GM12878 (cell line): Measurements from ENCODE around the gene LHCGR. TPM values are rescaled to one million over a fixed set of nuclear protein-coding genes. Genes with fewer than 3 reads are reported as not detected.

Experiments used
- ATAC-seq: fragments of 200-7000 bp; cut with Tn5 transposase; 3 replicates; pipeline ENCODE4 v1.9.1; 2020; ENCODE audit warnings: mild to moderate bottlenecking, moderate library complexity
- BruUV-seq: library from RNA; stranded (reverse); fragments of 400-500 nt; replicated peaks from 2 replicates; lab custom pipeline; 2021; lab: Mats Ljungman, UMichigan
- CTCF ChIA-PET: fragments of 300-600 bp; sonication (Branson Sonifier 250); formaldehyde crosslinking; extraction: SDS; loops from one replicate; lab custom pipeline; 2021; ENCODE audit warnings: inconsistent platforms; lab: Yijun Ruan, JAX
- POLR2A ChIA-PET: fragments of 350-600 bp; formaldehyde crosslinking; extraction: SDS; loops from one replicate; lab custom pipeline; 2021; ENCODE audit warnings: inconsistent platforms; lab: Charles Lee
- RAD21 ChIA-PET: fragments of 300-600 bp; sonication (Branson Sonifier 250); formaldehyde crosslinking; loops from one replicate; lab custom pipeline; 2023; ENCODE audit warnings: antibody characterized with exemption; ENCODE audit not compliant: unreplicated experiment; lab: Charles Lee
- SMC1A ChIA-PET: fragments of 300-600 bp; sonication (Branson Sonifier 250); formaldehyde crosslinking; loops from one replicate; lab custom pipeline; 2023; ENCODE audit not compliant: unreplicated experiment, uncharacterized antibody; lab: Charles Lee
- DNase-seq: peaks from one replicate; pipeline ENCODE4 v3.0.0-alpha.2; 2011; ENCODE audit warnings: low read depth, low spot score
- FAIRE-seq: peaks from 3 replicates; lab custom pipeline; 2011; peaks lifted over from hg19 to GRCh38; lab: Jason Lieb, UNC
- H2AFZ ChIP-seq: 2 replicates; pipeline ENCODE4 v1.6.0; 2011; ENCODE audit warnings: low read depth, low read length, control low read depth; ENCODE audit not compliant: control insufficient read depth
- H3K27ac ChIP-seq: 2 replicates; pipeline ENCODE4 v1.5.1; 2011; ENCODE audit warnings: control low read depth; ENCODE audit not compliant: control insufficient read depth, insufficient read depth
- H3K27me3 ChIP-seq, 2 experiments: replicated peaks in 1 of 2; 2 replicates each; pipeline versions ENCODE4 v1.6.0 to v1.6.1; 2011; ENCODE audit warnings: low read length in 1 of 2; ENCODE audit not compliant: control insufficient read depth in 2 of 2, insufficient read depth in 2 of 2
- H3K36me3 ChIP-seq, 2 experiments: 2 replicates each; pipeline ENCODE4 v1.5.1; 2011; ENCODE audit warnings: low read length in 1 of 2; ENCODE audit not compliant: control insufficient read depth in 2 of 2, insufficient read depth in 2 of 2
- H3K4me1 ChIP-seq: 2 replicates; pipeline ENCODE4 v1.6.1; 2011; ENCODE audit warnings: mild to moderate bottlenecking, low read length, moderate library complexity, mixed read lengths; ENCODE audit not compliant: control insufficient read depth, insufficient read depth
- H3K4me2 ChIP-seq: 2 replicates; pipeline ENCODE4 v1.6.0; 2011; ENCODE audit warnings: control low read depth; ENCODE audit not compliant: control insufficient read depth, insufficient read depth
- H3K4me3 ChIP-seq: fragments of 200-600 bp; sonication (generic); 2 replicates; pipeline ENCODE4 v1.5.1; 2016
- H3K79me2 ChIP-seq: 2 replicates; pipeline ENCODE4 v1.6.0; 2011; ENCODE audit warnings: low read length; ENCODE audit not compliant: control insufficient read depth, insufficient read depth
- H3K9ac ChIP-seq: 2 replicates; pipeline ENCODE4 v1.8.0; 2011; ENCODE audit warnings: low read length, control low read depth, mixed read lengths; ENCODE audit not compliant: control insufficient read depth, insufficient read depth
- H3K9me3 ChIP-seq: replicated peaks from 3 replicates; pipeline ENCODE4 v1.5.1; 2011; ENCODE audit warnings: mild to moderate bottlenecking, low read length; ENCODE audit not compliant: control insufficient read depth, insufficient read depth
- H4K20me1 ChIP-seq: 2 replicates; pipeline ENCODE4 v1.6.0; 2011; ENCODE audit not compliant: control insufficient read depth, insufficient read depth
- BMI1 ChIP-seq: fragments of 450-650 bp; IDR thresholded peaks from 2 replicates; pipeline ENCODE4 v1.6.1; 2016; ENCODE audit warnings: mild to moderate bottlenecking, moderate library complexity, borderline replicate concordance
- CBX3 ChIP-seq: fragments of 200-600 bp; sonication (generic); IDR thresholded peaks from 2 replicates; pipeline ENCODE4 v1.6.1; 2016; ENCODE audit warnings: low read depth, borderline replicate concordance
- DPF2 ChIP-seq: fragments of 450-650 bp; IDR thresholded peaks from 2 replicates; pipeline ENCODE4 v1.6.1; 2017; ENCODE audit warnings: mild to moderate bottlenecking
- ELK1 ChIP-seq: IDR thresholded peaks from 2 replicates; pipeline ENCODE4 v1.6.1; 2012; ENCODE audit warnings: low read depth, low read length, improper control_type of control experiment
- EP300 ChIP-seq, 2 experiments: fragments of 150-350 bp in 1 of 2; IDR thresholded peaks; 2 replicates each; pipeline ENCODE4 v1.6.1; 2011 to 2012; ENCODE audit warnings: low read depth in 2 of 2, low read length in 2 of 2, borderline replicate concordance in 1 of 2, improper control_type of control experiment in 1 of 2, inconsistent platforms in 1 of 2; ENCODE audit not compliant: control insufficient read depth in 1 of 2
- EZH2 ChIP-seq: IDR thresholded peaks from 2 replicates; pipeline ENCODE4 v1.6.1; 2012; ENCODE audit warnings: low read depth, mild to moderate bottlenecking, control low read depth, inconsistent platforms, low read length, borderline replicate concordance; ENCODE audit not compliant: control insufficient read depth
- GABPA ChIP-seq: IDR thresholded peaks from 2 replicates; pipeline ENCODE4 v1.6.1; 2014; ENCODE audit warnings: antibody characterized with exemption, low read depth, mild to moderate bottlenecking, inconsistent platforms
- HDAC6 ChIP-seq: fragments of 200-600 bp; sonication (generic); IDR thresholded peaks from one replicate; pipeline ENCODE4 v1.8.0; 2017; ENCODE audit warnings: antibody characterized with exemption; ENCODE audit not compliant: unreplicated experiment
- HSF1 ChIP-seq: fragments of 150-350 bp; IDR thresholded peaks from 2 replicates; pipeline ENCODE4 v1.6.1; 2014; ENCODE audit warnings: mild to moderate bottlenecking, low read depth, low read length
- IKZF1 ChIP-seq: fragments of 450-650 bp; conservative IDR thresholded peaks from 2 replicates; pipeline ENCODE4 v1.6.1; 2017; ENCODE audit warnings: antibody characterized with exemption, mild to moderate bottlenecking
- NR2C2 ChIP-seq: IDR thresholded peaks from 2 replicates; pipeline ENCODE4 v1.6.1; 2011; ENCODE audit warnings: borderline replicate concordance, low read depth; ENCODE audit not compliant: control insufficient read depth, insufficient read length
- PML ChIP-seq: IDR thresholded peaks from 2 replicates; pipeline ENCODE4 v1.6.1; 2012; ENCODE audit warnings: low read length, inconsistent platforms
- RCOR1 ChIP-seq: conservative IDR thresholded peaks from 2 replicates; pipeline ENCODE4 v1.6.1; 2012; ENCODE audit warnings: low read depth, low read length, improper control_type of control experiment
- ZBED1 ChIP-seq: IDR thresholded peaks from 2 replicates; pipeline ENCODE4 v1.6.1; 2016; ENCODE audit warnings: borderline replicate concordance
- whole genome bisulfite sequencing: methylation state at CpG from one replicate; pipeline ENCODE4 v1.1.6; 2016; ENCODE audit warnings: low lambda C conversion rate; ENCODE audit not compliant: insufficient replicate concordance, insufficient coverage; ENCODE audit errors: missing lambda C conversion rate; 5-methylcytosine and 5-hydroxymethylcytosine counted together
- in situ Hi-C: fragments of 300-500 bp; cut with MboI; formaldehyde crosslinking; loops from 9 replicates; pipeline ENCODE4 v1.14.3; 2018; ENCODE audit warnings: mixed read lengths
- intact Hi-C: fragments of 100-400 bp; cut with micrococcal nuclease; formaldehyde crosslinking; loops from one replicate; pipeline ENCODE4 v1.14.2; 2022; ENCODE audit not compliant: unreplicated experiment
- polyA plus RNA-seq, 11 experiments: library from polyadenylated mRNA; depleted of rRNA in 4 of 11; unstranded in 6 of 11; stranded (reverse) in 5 of 11; fragments of >200 nt; fragmentation: Nextera tagmentation in 4 of 11; fragmentation: Illumina TruSeq in 1 of 11; extraction: Ambion mirVana in 4 of 11; extraction: Trizol in 1 of 11; gene quantifications; 1 replicate in 1 of 11; 2 replicates in 10 of 11; pipeline versions ENCODE4 v1.2.1 to v1.2.3, GENCODE V29; 2011 to 2016; ENCODE audit warnings: inconsistent platforms in 2 of 11, missing spikeins in 2 of 11, low read depth in 1 of 11
- total RNA-seq, 4 experiments: library from RNA; depleted of rRNA in 3 of 4; stranded (reverse); fragments of >200 nt in 3 of 4; fragmentation: Illumina TruSeq in 1 of 4; extraction: Trizol in 1 of 4; gene quantifications; 2 replicates each; pipeline versions ENCODE4 v1.2.1 to v1.2.3, GENCODE V29; 2013 to 2021

The LHCGR gene
- total and polyA plus RNA-seq, 10 of the 15 experiments (the other 5 are each of a cell fraction or from before 2014, with no cell fraction given), result 0.02 to 1.9 (median 0.13) TPM; not detected in 5

GRCh38 chr2:48715042-48715899, 40.3 kb downstream of the LHCGR start:
- BruUV-seq, result no TSS peak
- no peaks in the 10 kb centered on the region for H3K36me3 ChIP-seq
- FAIRE-seq, result no peak
- H2AFZ ChIP-seq, result no peak overlapping the region
- TF ChIP-seq ZBED1 (no peak), HSF1 (no peak), IKZF1 (no peak), NR2C2 (no peak), DPF2 (no peak), HDAC6 (no peak), PML (no peak), BMI1 (no peak), ELK1 (no peak), EP300 (IDR thresholded peaks at IDR 0.05; ENCODE audit: borderline replicate concordance in 1 of 2, control insufficient read depth in 1 of 2, low read depth in 2 of 2, low read length in 2 of 2) (no peak), RCOR1 (no peak), EZH2 (no peak), CBX3 (no peak), GABPA (no peak)
- TF ChIP-seq, all 136 proteins: peak for 0
- ChIA-PET POLR2A (no interaction called here), RAD21 (no interaction called here), SMC1A (no interaction called here), CTCF (no interaction called here)
- Histone ChIP-seq H4K20me1 (no peaks in the 10 kb centered on the region), H3K9ac (no peak overlapping the region), H3K9me3 (no peaks in the 10 kb centered on the region), H3K4me1 (no peaks in the 10 kb centered on the region), H3K4me3 (no peak overlapping the region), H3K27ac (no peak overlapping the region), H3K4me2 (no peak overlapping the region), H3K79me2 (no peaks in the 10 kb centered on the region), H3K27me3 (no peaks in the 10 kb centered on the region; a peak in 1 of 4 replicates)
- 0% methylated on average over 7 of the region's 7 CpGs for WGBS
- in situ Hi-C loops (no loop called here), intact Hi-C loops (no loop called here)
- ATAC-seq (no peak), DNase-seq (no peak)
